Ishikawa (cell line): ENCODE measurements around the gene ATP8A2.

Experiments
- EP300 ChIP-seq: IDR thresholded peaks from 2 replicates; pipeline ENCODE4 v1.6.1; 2012; ENCODE audit warnings: borderline replicate concordance
- NFIC ChIP-seq: IDR thresholded peaks from 2 replicates; pipeline ENCODE4 v1.6.1; 2012
- TF ChIP-seq, protein P1 (sequence below): IDR thresholded peaks from 2 replicates; pipeline ENCODE4 v1.6.1; 2012
- TF ChIP-seq, protein P2 (sequence below): IDR thresholded peaks from 2 replicates; pipeline ENCODE4 v1.6.1; 2012; ENCODE audit warnings: low read depth, mild to moderate bottlenecking

DNA sequence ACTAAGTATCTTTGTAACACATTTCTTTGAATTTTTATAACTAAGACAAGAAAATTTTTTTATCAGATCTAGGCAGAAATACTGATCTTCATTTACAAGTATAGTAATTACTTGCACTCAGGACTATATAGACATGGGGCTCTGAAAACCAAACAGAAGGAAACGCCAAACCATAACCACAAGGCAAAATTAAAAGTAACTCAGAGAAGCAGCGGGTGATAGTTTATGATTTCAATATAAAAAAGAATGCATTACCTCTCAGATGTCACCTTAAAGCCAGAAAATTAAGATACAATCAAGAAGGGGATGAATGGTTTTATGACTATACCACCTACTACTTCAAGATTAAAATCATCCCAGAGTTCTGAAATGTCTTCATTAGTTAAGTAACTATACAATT, 673.4 kb downstream of the ATP8A2 start:
- TF ChIP-seq EP300 (no peak), NFIC (no peak)
- TF ChIP-seq, protein P1, sequence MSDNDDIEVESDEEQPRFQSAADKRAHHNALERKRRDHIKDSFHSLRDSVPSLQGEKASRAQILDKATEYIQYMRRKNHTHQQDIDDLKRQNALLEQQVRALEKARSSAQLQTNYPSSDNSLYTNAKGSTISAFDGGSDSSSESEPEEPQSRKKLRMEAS, result no peak
- TF ChIP-seq, protein P2, sequence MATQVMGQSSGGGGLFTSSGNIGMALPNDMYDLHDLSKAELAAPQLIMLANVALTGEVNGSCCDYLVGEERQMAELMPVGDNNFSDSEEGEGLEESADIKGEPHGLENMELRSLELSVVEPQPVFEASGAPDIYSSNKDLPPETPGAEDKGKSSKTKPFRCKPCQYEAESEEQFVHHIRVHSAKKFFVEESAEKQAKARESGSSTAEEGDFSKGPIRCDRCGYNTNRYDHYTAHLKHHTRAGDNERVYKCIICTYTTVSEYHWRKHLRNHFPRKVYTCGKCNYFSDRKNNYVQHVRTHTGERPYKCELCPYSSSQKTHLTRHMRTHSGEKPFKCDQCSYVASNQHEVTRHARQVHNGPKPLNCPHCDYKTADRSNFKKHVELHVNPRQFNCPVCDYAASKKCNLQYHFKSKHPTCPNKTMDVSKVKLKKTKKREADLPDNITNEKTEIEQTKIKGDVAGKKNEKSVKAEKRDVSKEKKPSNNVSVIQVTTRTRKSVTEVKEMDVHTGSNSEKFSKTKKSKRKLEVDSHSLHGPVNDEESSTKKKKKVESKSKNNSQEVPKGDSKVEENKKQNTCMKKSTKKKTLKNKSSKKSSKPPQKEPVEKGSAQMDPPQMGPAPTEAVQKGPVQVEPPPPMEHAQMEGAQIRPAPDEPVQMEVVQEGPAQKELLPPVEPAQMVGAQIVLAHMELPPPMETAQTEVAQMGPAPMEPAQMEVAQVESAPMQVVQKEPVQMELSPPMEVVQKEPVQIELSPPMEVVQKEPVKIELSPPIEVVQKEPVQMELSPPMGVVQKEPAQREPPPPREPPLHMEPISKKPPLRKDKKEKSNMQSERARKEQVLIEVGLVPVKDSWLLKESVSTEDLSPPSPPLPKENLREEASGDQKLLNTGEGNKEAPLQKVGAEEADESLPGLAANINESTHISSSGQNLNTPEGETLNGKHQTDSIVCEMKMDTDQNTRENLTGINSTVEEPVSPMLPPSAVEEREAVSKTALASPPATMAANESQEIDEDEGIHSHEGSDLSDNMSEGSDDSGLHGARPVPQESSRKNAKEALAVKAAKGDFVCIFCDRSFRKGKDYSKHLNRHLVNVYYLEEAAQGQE, result no peak
